ENCODE measurements around the gene INS. TPM values are rescaled to one million over a fixed set of nuclear protein-coding genes. Genes with fewer than 3 reads are reported as not detected.

Gene INS
- total and polyA plus RNA-seq, 2 of the 4 experiments (the other 2 are of a cell fraction) = not detected

GRCh38 chr11:2175659-2176058 lies 14.7 kb upstream of the INS start:
- H2BK120ac ChIP-seq (ENCODE audit: low read depth, low read length) = no peak overlapping the region
- WGBS, 2 experiments (ENCODE audit: extremely low coverage in 2 of 2, insufficient read length in 1 of 2) = 55% methylated on average over 4 of the region's 13 CpGs; no CpG with 5 or more reads in 1 of the 2 experiments
- no peak overlapping the region for H3K23ac ChIP-seq (ENCODE audit: low read depth, low read length)
- no peak overlapping the region for H3K18ac ChIP-seq (ENCODE audit: low read depth, low read length)
- no peak overlapping the region for H3K4ac ChIP-seq (ENCODE audit: low read depth, low read length)
- no TSS peak for BruUV-seq (replicated peaks)
- H3K4me1 ChIP-seq (ENCODE audit: control insufficient read depth, insufficient read depth, low read length) = no peaks in the 10 kb centered on the region
- no peak overlapping the region for H3K9ac ChIP-seq (ENCODE audit: low read depth, low read length)
- H4K5ac ChIP-seq (ENCODE audit: low read depth, low read length) = no peak overlapping the region
- H4K8ac ChIP-seq (ENCODE audit: low read depth in 2 of 2, low read length in 2 of 2) = no peak overlapping the region
- H3K79me1 ChIP-seq (ENCODE audit: low read depth in 1 of 2, low read length in 2 of 2) = no peaks in the 10 kb centered on the region
- CTCF ChIA-PET = no interaction called here
- H2AFZ ChIP-seq (replicated peaks; ENCODE audit: low read length, poor library complexity) = peak overlapping the region; percentile 68
- H3K27me3 ChIP-seq (ENCODE audit: control insufficient read depth, insufficient read depth, low read length) = peaks cover 5% of the 10 kb centered on the region; the same call in 1 of the 2 replicates
- no peak overlapping the region for H2BK5ac ChIP-seq (ENCODE audit: low read depth, low read length, poor library complexity, severe bottlenecking)
- no peak overlapping the region for H2AK5ac ChIP-seq (ENCODE audit: low read depth, low read length)
- H3K4me2 ChIP-seq (ENCODE audit: low read depth, low read length) = no peak overlapping the region
- no peaks in the 10 kb centered on the region for H3K36me3 ChIP-seq (ENCODE audit: control insufficient read depth, insufficient read depth, low read length)
- intact Hi-C loops (cut with micrococcal nuclease) (no loop called here), dilution Hi-C loops (cut with HindIII; ENCODE audit: low sequenced_read_pairs, unreplicated experiment) (no loop called here), in situ Hi-C loops (cut with MboI; ENCODE audit: low sequenced_read_pairs) (loop anchor here (25.0 kb wide), 1 partner anchor 712 kb away; the partner anchor contains the start of gene CDKN1C)
- DNase-seq (peak; percentile 52), ATAC-seq (ENCODE audit: low read depth) (peak; percentile 35; the same call in 1 of the 2 replicates)
- peak overlapping the region; percentile 70 for H2AK9ac ChIP-seq (replicated peaks; ENCODE audit: low read depth, low read length, poor library complexity)
- peaks cover 6% of the 10 kb centered on the region for H3K9me1 ChIP-seq (ENCODE audit: insufficient read depth, low read length)
- POLR2A ChIA-PET (ENCODE audit: unreplicated experiment) = no interaction called here
- no peak overlapping the region for H4K91ac ChIP-seq (ENCODE audit: insufficient read depth, low read depth, low read length)
- H2BK15ac ChIP-seq (ENCODE audit: low read depth, low read length) = no peak overlapping the region
- no peaks in the 10 kb centered on the region for H3K9me3 ChIP-seq (ENCODE audit: control insufficient read depth, insufficient read depth, low read length)
- no peak overlapping the region for H3K4me3 ChIP-seq (ENCODE audit: insufficient read depth, low read depth, low read length)
- no peak for TF ChIP-seq ELK1 (IDR thresholded peaks at IDR 0.05; ENCODE audit: borderline replicate concordance, low read depth, low read length)
- TF ChIP-seq MAZ (IDR thresholded peaks at IDR 0.05; ENCODE audit: borderline replicate concordance, low read depth, low read length) = no peak
- no peak for TF ChIP-seq BHLHE40 (IDR thresholded peaks at IDR 0.05; ENCODE audit: low read depth, low read length)
- no peak for TF ChIP-seq USF2 (IDR thresholded peaks at IDR 0.05; ENCODE audit: low read depth, low read length)
- TF ChIP-seq POLR2A (IDR thresholded peaks at IDR 0.05; ENCODE audit: low read depth, low read length) = no peak
- TF ChIP-seq, protein P1, sequence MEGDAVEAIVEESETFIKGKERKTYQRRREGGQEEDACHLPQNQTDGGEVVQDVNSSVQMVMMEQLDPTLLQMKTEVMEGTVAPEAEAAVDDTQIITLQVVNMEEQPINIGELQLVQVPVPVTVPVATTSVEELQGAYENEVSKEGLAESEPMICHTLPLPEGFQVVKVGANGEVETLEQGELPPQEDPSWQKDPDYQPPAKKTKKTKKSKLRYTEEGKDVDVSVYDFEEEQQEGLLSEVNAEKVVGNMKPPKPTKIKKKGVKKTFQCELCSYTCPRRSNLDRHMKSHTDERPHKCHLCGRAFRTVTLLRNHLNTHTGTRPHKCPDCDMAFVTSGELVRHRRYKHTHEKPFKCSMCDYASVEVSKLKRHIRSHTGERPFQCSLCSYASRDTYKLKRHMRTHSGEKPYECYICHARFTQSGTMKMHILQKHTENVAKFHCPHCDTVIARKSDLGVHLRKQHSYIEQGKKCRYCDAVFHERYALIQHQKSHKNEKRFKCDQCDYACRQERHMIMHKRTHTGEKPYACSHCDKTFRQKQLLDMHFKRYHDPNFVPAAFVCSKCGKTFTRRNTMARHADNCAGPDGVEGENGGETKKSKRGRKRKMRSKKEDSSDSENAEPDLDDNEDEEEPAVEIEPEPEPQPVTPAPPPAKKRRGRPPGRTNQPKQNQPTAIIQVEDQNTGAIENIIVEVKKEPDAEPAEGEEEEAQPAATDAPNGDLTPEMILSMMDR (conservative IDR thresholded peaks at IDR 0.05; ENCODE audit: low read depth, low read length) = no peak
- TF ChIP-seq MAFK (IDR thresholded peaks at IDR 0.05; ENCODE audit: low read depth, low read length) = peak; percentile 68
- no peak for TF ChIP-seq CHD1 (IDR thresholded peaks at IDR 0.05; ENCODE audit: low read depth, low read length)
- no peak for TF ChIP-seq FOS (IDR thresholded peaks at IDR 0.05; ENCODE audit: low read depth, low read length)
- H2BK20ac ChIP-seq (ENCODE audit: low read depth, low read length) = no peak overlapping the region
- H4K20me1 ChIP-seq (ENCODE audit: insufficient read depth, low read length) = no peaks in the 10 kb centered on the region
- no peak overlapping the region for H3K27ac ChIP-seq (ENCODE audit: insufficient read depth, low read length)
- no peak overlapping the region for H3K14ac ChIP-seq (replicated peaks; ENCODE audit: low read depth, low read length)
- H3K56ac ChIP-seq (ENCODE audit: extremely low read depth, insufficient read depth, low read length) = no peak overlapping the region

All from IMR-90 (cell line).